Pons (tissue), 1 donor: ENCODE results near the gene SLC25A48.
A peak's percentile ranks its signal among the peaks of the same experiment; 100 is the strongest.
"Not testable (repeated sequence)": the region's sequence is repeated elsewhere in the genome, so short reads cannot be mapped to it uniquely, and the experiment has no call there.

Source experiments
- DNase-seq: peaks from one replicate; pipeline ENCODE4 v3.0.0-alpha.2; 2016; ENCODE audit warnings: low spot score

SLC25A48 gene

GRCh38 chr5:135857630-135858311 is 23.3 kb downstream of the SLC25A48 start:
- no peak for DNase-seq

- DNase-seq, result not testable (repeated sequence)
These were observed 24.7 kb downstream of the SLC25A48 start for GRCh38 chr5:135859186-135859585.

GRCh38 chr5:135859641-135860040 is 25.2 kb downstream of the SLC25A48 start:
- no peak for DNase-seq

GRCh38 chr5:135861641-135862040 is 27.2 kb downstream of the SLC25A48 start:
- DNase-seq, result no peak

- DNase-seq, result no peak
These were observed 27.6 kb downstream of the SLC25A48 start for GRCh38 chr5:135862086-135862485.

GRCh38 chr5:135862744-135863143 is 28.3 kb downstream of the SLC25A48 start:
- DNase-seq, result no peak

GRCh38 chr5:135864503-135865435 is 30.3 kb downstream of the SLC25A48 start:
- DNase-seq, result no peak

- DNase-seq, result no peak
These were observed 31.6 kb downstream of the SLC25A48 start for GRCh38 chr5:135866016-135866415.

- no peak for DNase-seq
These were observed 33.1 kb downstream of the SLC25A48 start for GRCh38 chr5:135867599-135867998.

- no peak for DNase-seq
These were observed 34.2 kb downstream of the SLC25A48 start for GRCh38 chr5:135868681-135869080.

GRCh38 chr5:135869276-135869675 is 34.8 kb downstream of the SLC25A48 start:
- DNase-seq, result no peak

- no peak for DNase-seq
These were observed 35.5 kb downstream of the SLC25A48 start for GRCh38 chr5:135869935-135870334.

GRCh38 chr5:135871268-135871915 is 36.9 kb downstream of the SLC25A48 start:
- DNase-seq, result no peak

GRCh38 chr5:135873831-135874230 is 39.4 kb downstream of the SLC25A48 start:
- DNase-seq, result no peak

GRCh38 chr5:135874461-135874860 is 40.0 kb downstream of the SLC25A48 start:
- no peak for DNase-seq

GRCh38 chr5:135875567-135875966 is 41.1 kb downstream of the SLC25A48 start:
- no peak for DNase-seq

GRCh38 chr5:135876146-135876545 is 41.7 kb downstream of the SLC25A48 start:
- no peak for DNase-seq

GRCh38 chr5:135877570-135878155 is 43.2 kb downstream of the SLC25A48 start:
- no peak for DNase-seq

GRCh38 chr5:135878156-135878620 is 43.7 kb downstream of the SLC25A48 start:
- DNase-seq, result peak; percentile 23

- no peak for DNase-seq
These were observed 45.1 kb downstream of the SLC25A48 start for GRCh38 chr5:135879591-135879990.

- DNase-seq, result no peak
These were observed 45.8 kb downstream of the SLC25A48 start for GRCh38 chr5:135880278-135880677.

GRCh38 chr5:135880801-135881200 is 46.3 kb downstream of the SLC25A48 start:
- no peak for DNase-seq
